Measurements from ENCODE around the gene TMEM119.

The TMEM119 gene

DNA sequence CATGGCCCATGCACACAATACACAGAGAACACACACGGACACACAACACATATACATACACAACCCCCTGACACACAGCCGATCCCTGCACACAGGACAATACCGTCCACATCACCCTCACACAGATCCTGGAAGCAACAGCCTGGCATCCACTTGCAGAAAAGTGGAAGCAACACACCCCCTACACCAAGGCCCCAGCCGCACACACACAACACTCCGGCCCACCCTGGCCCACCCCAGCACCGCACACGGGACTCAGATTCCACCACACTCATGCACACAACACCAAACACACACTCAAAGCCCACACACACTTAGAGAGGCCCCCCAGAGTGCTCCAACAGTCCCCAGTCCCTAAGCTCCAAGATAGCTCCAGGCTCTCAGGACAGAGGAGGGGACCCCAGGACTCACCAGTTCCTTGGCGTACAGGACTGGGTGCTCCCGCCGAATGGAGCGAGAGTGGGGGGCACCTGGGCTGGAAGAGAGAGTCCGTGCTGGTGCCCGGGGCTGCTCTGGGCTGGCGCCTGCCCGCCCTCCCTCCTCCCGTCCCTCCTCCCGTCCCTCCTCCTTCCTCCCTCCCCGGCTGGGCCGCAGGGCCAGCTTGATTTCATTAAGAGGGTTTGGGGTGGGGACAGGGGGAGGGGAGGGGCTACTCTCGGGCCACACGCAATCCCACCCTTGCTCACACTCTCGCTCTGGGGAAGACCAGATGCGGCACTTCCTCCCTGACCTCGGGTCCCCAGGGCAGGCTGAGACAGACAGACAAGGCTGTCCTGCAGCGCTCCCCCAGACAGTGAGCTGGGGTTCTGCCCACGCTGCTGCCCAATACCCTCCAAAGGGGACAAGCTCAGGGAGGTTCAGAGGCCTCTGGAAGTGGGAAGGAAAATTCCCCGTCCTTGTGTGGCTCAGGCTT is at the start of gene TMEM119:
TSS of gene TMEM119 (minus strand) at position 526 of the 913 bp plus-strand sequence. CDS start 5,701 bp downstream, outside the sequence.
- no peak for DNase-seq (ENCODE audit: low spot score)

GRCh38 chr12:108646600-108647579 is 49.0 kb upstream of the TMEM119 start:
- DNase-seq (ENCODE audit: low spot score) = no peak

- no peak for DNase-seq (ENCODE audit: low spot score)
Observed at GRCh38 chr12:108645686-108646599, 48.1 kb upstream of the TMEM119 start.

- DNase-seq (ENCODE audit: low spot score) = no peak
Observed at GRCh38 chr12:108644811-108645120, 46.9 kb upstream of the TMEM119 start.

- peak; percentile 92 for DNase-seq (ENCODE audit: low spot score)
Observed at GRCh38 chr12:108643941-108644810, 46.3 kb upstream of the TMEM119 start.

DNA sequence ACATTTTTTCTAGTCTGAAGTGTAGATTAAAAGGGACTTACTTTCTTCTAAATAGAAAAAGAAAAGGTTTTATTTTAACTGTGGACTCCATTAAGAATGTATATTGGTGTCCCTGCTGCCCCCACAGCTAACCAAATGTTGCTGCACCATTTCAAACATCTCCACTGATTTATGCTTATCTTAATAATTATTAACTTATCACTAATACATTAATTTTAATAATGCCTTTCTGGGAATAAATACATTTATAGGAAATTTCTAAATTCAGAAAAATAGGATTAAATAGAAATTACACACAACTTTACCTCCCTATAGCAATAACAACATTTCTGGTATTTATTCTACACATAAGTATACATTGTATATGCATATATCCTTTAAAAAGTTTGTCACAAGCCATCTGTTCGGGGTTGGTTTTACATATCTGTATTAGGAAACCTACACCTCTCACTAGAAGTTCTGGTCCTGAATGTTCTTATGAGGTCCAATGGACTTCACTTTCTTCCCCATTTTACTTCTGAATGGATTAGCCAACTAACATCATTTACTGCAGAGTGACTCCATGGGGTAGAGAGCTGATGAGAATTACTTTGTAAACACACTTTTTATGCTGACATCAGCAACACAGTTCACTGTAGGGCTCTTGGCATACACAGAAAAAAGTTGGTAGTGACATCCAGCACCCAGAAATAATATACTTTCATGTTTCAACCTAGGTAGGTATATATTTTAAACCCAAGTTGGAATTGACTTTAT is 45.2 kb upstream of the TMEM119 start:
- DNase-seq (ENCODE audit: low spot score) = no peak

DNA sequence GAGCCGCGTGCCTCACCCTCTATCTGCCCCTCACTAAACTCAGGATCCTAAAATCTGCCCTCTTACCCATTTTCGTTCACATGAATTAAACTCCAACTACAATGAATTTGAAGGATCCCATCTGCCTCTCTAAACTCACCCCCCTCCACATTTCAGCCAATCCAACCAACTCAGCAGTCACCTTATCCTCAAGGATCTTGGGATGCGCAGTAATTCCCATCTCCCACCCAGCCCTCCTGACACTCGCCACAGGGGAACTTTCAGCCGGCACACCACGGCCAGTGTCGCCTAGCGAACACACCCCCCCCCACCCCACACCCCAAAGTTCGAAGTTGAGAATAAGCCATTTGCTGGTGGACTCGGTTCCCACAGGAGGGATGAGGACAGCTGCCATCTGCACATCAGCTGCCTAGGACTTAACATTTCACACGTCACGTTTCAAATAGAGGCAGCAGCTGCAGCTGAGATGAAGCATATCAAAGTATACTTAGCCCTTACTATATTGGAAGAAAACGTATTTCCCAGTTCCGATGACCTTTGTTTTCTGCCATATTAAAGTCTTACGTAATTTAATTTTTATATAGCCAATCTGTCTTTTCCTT is 44.5 kb upstream of the TMEM119 start:
- no peak for DNase-seq (ENCODE audit: low spot score)

DNA sequence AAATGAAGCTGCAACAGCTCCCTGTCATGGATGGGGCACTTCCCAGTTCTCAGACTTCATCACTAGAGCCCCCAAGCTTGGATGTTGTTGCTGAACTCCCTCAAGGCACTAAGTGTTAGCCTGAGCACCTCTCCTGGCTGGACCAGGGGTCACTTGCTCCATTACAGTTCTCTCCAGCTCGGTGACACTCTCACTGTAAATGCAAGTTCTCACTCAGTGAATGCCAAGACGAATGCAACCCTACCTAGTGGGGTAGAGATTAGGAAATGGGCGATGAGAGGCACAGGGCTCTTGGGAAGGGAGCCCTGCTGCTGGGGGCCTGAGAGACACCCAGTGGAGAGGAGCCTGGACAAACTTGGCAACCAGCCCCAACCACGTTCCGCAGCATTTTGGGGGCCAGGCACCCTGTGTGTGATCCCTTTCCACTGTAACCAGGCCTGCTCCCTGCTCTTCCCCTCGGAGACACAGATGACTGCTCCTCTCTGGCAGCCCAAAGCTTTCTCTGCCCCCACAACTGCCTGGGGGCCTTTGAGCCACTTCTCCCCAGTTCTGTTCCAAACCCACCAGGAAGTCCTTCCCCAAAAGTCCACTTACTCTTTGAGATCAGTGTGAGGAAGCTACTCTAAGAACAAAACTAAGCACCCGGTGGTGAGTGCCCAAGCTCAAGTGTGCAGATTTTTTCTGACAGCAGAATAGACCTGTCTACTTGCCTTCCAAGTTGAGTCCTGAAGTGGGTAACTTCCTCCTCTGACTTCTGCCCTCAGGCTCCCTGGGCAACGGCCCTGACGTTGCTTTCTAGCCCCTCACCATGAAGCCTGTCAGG is 43.8 kb upstream of the TMEM119 start:
- DNase-seq (ENCODE audit: low spot score) = no peak

GRCh38 chr12:108640802-108641445 is 43.0 kb upstream of the TMEM119 start:
- DNase-seq (ENCODE audit: low spot score) = no peak

- DNase-seq (ENCODE audit: low spot score) = no peak
Observed at GRCh38 chr12:108638997-108639822, 41.3 kb upstream of the TMEM119 start.

GRCh38 chr12:108638141-108638827 is 40.4 kb upstream of the TMEM119 start:
- DNase-seq (ENCODE audit: low spot score) = peak; percentile 93

GRCh38 chr12:108637222-108637971 is 39.5 kb upstream of the TMEM119 start:
- DNase-seq (ENCODE audit: low spot score) = no peak

- no peak for DNase-seq (ENCODE audit: low spot score)
Observed at GRCh38 chr12:108635997-108636808, 38.3 kb upstream of the TMEM119 start.

DNA sequence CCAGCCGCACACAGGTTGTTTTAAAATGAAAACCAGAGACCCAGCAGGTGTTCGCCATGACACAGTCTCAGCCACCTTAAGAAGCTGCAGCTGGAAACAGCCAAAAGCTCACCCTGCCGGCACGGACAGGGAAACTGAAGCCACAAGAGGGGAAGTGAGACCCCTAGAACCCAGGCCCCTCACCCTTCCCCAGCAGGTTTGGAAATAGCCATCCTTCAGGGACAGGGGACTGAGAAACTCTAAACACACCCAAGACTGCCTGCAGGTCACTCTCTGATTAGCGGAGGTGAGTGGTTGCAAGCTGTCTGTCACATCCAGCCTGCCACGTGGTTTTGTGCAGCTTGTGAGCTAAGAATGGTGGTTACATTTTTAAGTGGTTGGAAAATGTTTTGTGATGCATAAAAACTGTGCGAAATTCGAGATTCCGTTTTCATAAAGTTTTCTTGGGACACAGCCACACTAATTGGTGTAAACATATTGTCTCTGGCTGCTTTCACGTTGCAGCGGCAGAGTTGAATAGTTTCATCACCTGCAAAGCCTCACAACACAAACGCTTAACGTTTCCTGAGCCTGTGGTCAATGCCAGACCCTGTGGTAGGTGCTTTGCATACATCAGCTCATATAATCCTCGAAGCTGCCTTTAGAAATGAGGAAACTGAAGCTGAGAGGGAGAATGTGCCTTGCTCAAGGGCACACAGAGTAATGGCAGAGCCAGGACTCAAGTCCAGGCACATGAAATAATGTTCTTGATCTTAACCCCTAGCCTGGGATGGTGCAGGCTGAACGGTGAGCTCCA is 37.5 kb upstream of the TMEM119 start:
- DNase-seq (ENCODE audit: low spot score) = no peak
